GM12872 (cell line): Measurements from ENCODE around the gene PALMD.

Source experiments
- TF ChIP-seq, protein P1 (sequence below): IDR thresholded peaks from 3 replicates; pipeline ENCODE4 v1.5.1; 2011; ENCODE audit warnings: low read depth, mild to moderate bottlenecking, low read length, moderate library complexity; ENCODE audit not compliant: insufficient read depth

PALMD gene

GRCh38 chr1:99602404-99602969 is 43.4 kb upstream of the PALMD start:
- TF ChIP-seq, protein P1, sequence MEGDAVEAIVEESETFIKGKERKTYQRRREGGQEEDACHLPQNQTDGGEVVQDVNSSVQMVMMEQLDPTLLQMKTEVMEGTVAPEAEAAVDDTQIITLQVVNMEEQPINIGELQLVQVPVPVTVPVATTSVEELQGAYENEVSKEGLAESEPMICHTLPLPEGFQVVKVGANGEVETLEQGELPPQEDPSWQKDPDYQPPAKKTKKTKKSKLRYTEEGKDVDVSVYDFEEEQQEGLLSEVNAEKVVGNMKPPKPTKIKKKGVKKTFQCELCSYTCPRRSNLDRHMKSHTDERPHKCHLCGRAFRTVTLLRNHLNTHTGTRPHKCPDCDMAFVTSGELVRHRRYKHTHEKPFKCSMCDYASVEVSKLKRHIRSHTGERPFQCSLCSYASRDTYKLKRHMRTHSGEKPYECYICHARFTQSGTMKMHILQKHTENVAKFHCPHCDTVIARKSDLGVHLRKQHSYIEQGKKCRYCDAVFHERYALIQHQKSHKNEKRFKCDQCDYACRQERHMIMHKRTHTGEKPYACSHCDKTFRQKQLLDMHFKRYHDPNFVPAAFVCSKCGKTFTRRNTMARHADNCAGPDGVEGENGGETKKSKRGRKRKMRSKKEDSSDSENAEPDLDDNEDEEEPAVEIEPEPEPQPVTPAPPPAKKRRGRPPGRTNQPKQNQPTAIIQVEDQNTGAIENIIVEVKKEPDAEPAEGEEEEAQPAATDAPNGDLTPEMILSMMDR, result no peak

- TF ChIP-seq, protein P1, result no peak
These were observed 42.0 kb upstream of the PALMD start for GRCh38 chr1:99603699-99604560.

- TF ChIP-seq, protein P1, result no peak
These were observed 39.6 kb upstream of the PALMD start for GRCh38 chr1:99606306-99606705.

- TF ChIP-seq, protein P1, result no peak
These were observed 38.3 kb upstream of the PALMD start for GRCh38 chr1:99607590-99607989.

DNA sequence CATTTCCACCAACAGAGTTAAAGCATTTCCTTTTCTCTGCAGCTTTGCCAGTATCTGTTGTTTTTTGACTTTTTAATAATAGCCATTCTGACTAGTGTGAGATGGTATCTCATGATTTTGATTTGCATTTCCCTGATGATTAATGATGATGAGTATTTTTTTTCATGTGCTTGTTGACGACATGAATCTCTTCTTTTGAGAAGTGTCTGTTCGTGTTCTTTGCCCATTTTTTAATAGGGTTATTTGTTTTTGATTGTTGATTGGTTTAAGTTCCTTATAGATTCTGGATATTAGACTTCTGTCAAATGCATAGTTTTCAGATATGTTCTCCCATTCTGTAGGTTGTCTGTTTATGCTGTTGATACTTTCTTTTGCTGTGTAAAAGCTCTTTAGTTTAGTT is 37.9 kb upstream of the PALMD start:
- TF ChIP-seq, protein P1, result no peak

GRCh38 chr1:99613716-99614115 is 32.2 kb upstream of the PALMD start:
- TF ChIP-seq, protein P1, result no peak

DNA sequence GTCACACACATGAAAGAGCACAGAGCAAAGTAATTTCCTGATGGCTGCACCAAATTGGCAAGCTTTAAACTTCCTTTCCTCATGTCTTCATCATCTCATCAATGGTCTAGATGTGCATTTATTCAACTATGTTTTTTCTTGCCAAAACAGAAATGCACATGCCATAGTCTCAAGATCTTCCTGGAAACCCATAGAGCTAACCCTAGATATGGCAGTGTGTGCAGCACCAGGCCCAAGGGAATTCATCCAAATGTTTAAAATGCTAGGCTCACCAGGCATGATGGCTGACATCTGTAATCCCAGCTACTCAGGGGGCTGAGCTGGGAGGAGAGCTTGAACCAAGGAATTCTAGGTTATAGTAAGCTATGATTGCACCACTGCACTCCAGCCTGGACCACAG is 31.2 kb upstream of the PALMD start:
- TF ChIP-seq, protein P1, result no peak
